Esophagus squamous epithelium (tissue), 5 donors: ENCODE results near the gene PLOD2. TPM values are rescaled to one million over a fixed set of nuclear protein-coding genes. Genes with fewer than 3 reads are reported as not detected.

Experiments used
- DNase-seq: peaks from one replicate; lab custom pipeline; 2025; lab: John Stamatoyannopoulos, UW
- H3K27ac ChIP-seq, 4 donors: fragments of 200-600 bp; sonication (generic); one replicate each; pipeline ENCODE4 v1.5.1; 2016 to 2019; ENCODE audit warnings: mild to moderate bottlenecking in 1 of 4
- H3K27me3 ChIP-seq, 4 donors: fragments of 200-600 bp; sonication (generic); 1 replicate in 3 of 4; 2 replicates in 1 of 4; pipeline versions ENCODE4 v1.5.1 to v1.6.0; 2017 to 2021; ENCODE audit warnings: antibody characterized with exemption in 1 of 4
- H3K36me3 ChIP-seq, 3 donors: fragments of 200-600 bp; sonication (generic); one replicate each; pipeline ENCODE4 v1.5.1; 2016 to 2019
- H3K4me1 ChIP-seq, 3 donors: fragments of 200-600 bp; sonication (generic); one replicate each; pipeline ENCODE4 v1.5.1; 2017 to 2019
- H3K4me3 ChIP-seq, 4 donors: fragments of 200-600 bp; sonication (generic); 1 replicate in 3 of 4; 2 replicates in 1 of 4; pipeline ENCODE4 v1.5.1; 2016 to 2019; ENCODE audit warnings: mild to moderate bottlenecking in 2 of 4, moderate library complexity in 1 of 4
- H3K9me3 ChIP-seq, 3 donors: fragments of 200-600 bp; sonication (generic); one replicate each; pipeline ENCODE4 v1.5.1; 2016 to 2019
- CTCF ChIP-seq, 6 experiments: fragments of 450-650 bp in 4 of 6; fragments of 200-600 bp in 2 of 6; sonication (generic) in 2 of 6; IDR thresholded peaks; one replicate each; pipeline ENCODE4 v1.5.1; 2016 to 2019; ENCODE audit warnings: antibody characterized with exemption in 6 of 6, mild to moderate bottlenecking in 4 of 6, moderate library complexity in 4 of 6
- POLR2A ChIP-seq, 4 donors: fragments of 450-650 bp; IDR thresholded peaks; one replicate each; pipeline ENCODE4 v1.6.1; 2017; ENCODE audit warnings: antibody characterized with exemption in 4 of 4, mild to moderate bottlenecking in 4 of 4, moderate library complexity in 3 of 4
- WGBS, 2 donors: methylation state at CpG; one replicate each; pipeline ENCODE4 v1.1.5; 2018; 5-methylcytosine and 5-hydroxymethylcytosine counted together
- intact Hi-C: fragments of 100-400 bp; cut with DNase I; formaldehyde crosslinking; loops from one replicate; pipeline ENCODE4 v1.15.0; 2022
- total RNA-seq, 4 donors: library from RNA; depleted of rRNA; stranded (reverse); fragments of >200 nt; gene quantifications; one replicate each; pipeline ENCODE4 v1.1.0, GENCODE V29; 2016
- donor health status: DM: yes; HTN: yes; CAD: no.

The PLOD2 gene
- total RNA-seq: 10 to 100 TPM; 13.3 to 29.1 (median 23.2) TPM

- 0 to 1% methylated on average over 2 to 27 of the region's 74 CpGs for WGBS, 2 donors
- Histone ChIP-seq H3K27ac (peak within 1 kb of the TSS; percentile 93 to 98 (median 95)), H3K27me3 (peaks cover 0 to 11% (median 0%) of the 10 kb centered on the region in 4 donors), H3K4me1 (peaks cover 9 to 84% (median 51%) of the 10 kb centered on the region in 3 donors), H3K9me3 (no peaks in the 10 kb centered on the region), H3K4me3 (peak within 1 kb of the TSS; percentile 67 to 93 (median 86)), H3K36me3 (no peaks in the 10 kb centered on the region)
- intact Hi-C loops: no loop called here
- DNase-seq: no peak
- TF ChIP-seq POLR2A (IDR thresholded peaks at IDR 0.05) (peak in 2 of 4 donors; percentile 73 to 87), CTCF (IDR thresholded peaks at IDR 0.05) (no peak)
These were observed at the start of gene PLOD2 for GRCh38 chr3:146160964-146161662. Gene PLOD2 (minus strand): TSS chr3:146161184. CDS start chr3:146160989, 195 bp downstream.

GRCh38 chr3:146209371-146209770 is 48.4 kb upstream of the PLOD2 start:
- TF ChIP-seq POLR2A (IDR thresholded peaks at IDR 0.05) (no peak), CTCF (IDR thresholded peaks at IDR 0.05) (no peak)
- intact Hi-C loops: no loop called here
- peaks cover 0 to 25% (median 0%) of the 10 kb centered on the region in 3 donors for H3K36me3 ChIP-seq

GRCh38 chr3:146203776-146204175 is 42.8 kb upstream of the PLOD2 start:
- intact Hi-C loops: no loop called here
- no peaks in the 10 kb centered on the region for H3K4me1 ChIP-seq
- no peaks in the 10 kb centered on the region for H3K9me3 ChIP-seq
- H3K27ac ChIP-seq: no peak overlapping the region
- H3K4me3 ChIP-seq: no peak overlapping the region
- H3K36me3 ChIP-seq: peaks cover 0 to 25% (median 0%) of the 10 kb centered on the region in 3 donors
- TF ChIP-seq POLR2A (IDR thresholded peaks at IDR 0.05) (no peak), CTCF (IDR thresholded peaks at IDR 0.05) (no peak)
- H3K27me3 ChIP-seq: no peaks in the 10 kb centered on the region
- DNase-seq: no peak

More at GRCh38 chr3:146209371-146209770, 48.4 kb upstream of the PLOD2 start:
- Histone ChIP-seq H3K27ac (no peak overlapping the region), H3K27me3 (no peaks in the 10 kb centered on the region), H3K9me3 (no peaks in the 10 kb centered on the region), H3K4me1 (no peaks in the 10 kb centered on the region), H3K4me3 (no peak overlapping the region)
- DNase-seq: no peak

DNA sequence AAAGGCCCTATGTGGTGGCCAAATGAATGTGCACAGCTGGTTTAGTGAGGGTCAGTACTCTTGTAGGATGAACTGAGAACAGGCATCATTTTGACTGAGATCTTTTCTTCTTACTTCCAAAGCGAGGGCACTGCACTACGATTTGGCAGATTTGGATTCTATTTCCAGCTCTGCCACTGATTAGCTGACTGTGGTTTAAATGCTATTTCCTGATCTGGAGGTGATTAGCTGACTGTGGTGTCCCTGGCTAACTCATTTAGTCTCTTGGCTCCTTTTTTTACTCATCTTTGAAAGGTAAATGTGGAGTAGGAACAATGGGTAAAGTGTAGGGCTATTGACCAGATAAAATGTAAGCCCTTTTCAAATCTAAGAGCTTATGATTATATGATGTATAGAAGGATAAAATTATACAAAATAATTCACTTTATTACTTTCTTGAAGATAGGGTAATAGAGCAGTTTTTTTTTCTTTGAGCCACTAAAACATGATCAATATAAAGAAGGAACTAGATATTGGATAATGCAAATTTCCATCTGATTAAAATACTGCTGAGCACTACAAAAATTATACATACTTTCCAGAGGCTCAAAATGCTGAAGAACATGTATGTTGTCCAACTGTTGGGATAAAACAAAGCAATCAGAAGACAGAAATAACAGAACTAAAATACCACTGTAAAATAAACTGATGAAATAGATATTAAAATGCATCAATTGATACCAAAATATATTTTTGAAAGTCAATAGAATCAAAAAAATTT is 39.7 kb upstream of the PLOD2 start:
- no peaks in the 10 kb centered on the region for H3K27me3 ChIP-seq
- TF ChIP-seq CTCF (IDR thresholded peaks at IDR 0.05): no peak
- TF ChIP-seq POLR2A (IDR thresholded peaks at IDR 0.05): no peak
- H3K27ac ChIP-seq: no peak overlapping the region
- H3K36me3 ChIP-seq: peaks cover 0 to 8% (median 0%) of the 10 kb centered on the region in 3 donors
- intact Hi-C loops: no loop called here
- WGBS, 2 donors: 71 to 92% methylated on average over 2 of the region's 2 CpGs
- no peak for DNase-seq
- no peaks in the 10 kb centered on the region for H3K9me3 ChIP-seq
- H3K4me3 ChIP-seq: no peak overlapping the region
- H3K4me1 ChIP-seq: peaks cover 0 to 3% (median 0%) of the 10 kb centered on the region in 3 donors

DNA sequence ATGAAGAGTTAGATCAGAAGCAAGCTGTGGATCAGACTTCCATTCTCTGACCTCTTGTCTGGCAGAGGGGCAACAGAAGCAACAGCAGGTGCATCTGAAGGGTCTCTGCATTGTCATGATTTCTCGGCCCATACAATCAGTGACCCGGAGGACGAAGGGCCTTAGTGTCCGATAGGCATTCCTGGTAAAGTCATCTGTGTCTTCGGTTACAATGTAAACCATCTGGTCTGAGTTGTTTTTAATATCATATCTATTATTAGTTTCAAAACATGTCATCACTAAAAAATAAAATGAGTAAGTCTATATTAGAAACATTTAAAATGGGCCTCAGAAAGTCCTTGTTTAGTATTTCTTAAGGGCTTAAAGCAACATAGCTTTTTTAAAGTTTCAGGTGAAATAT is 38.8 kb upstream of the PLOD2 start:
- 79 to 88% methylated on average over 5 of the region's 5 CpGs for WGBS, 2 donors
- TF ChIP-seq CTCF (IDR thresholded peaks at IDR 0.05): no peak
- no peak for TF ChIP-seq POLR2A (IDR thresholded peaks at IDR 0.05)
- no peak for DNase-seq
- H3K27ac ChIP-seq: no peak overlapping the region
- no peaks in the 10 kb centered on the region for H3K9me3 ChIP-seq
- intact Hi-C loops: no loop called here
- no peak overlapping the region for H3K4me3 ChIP-seq
- peaks cover 0 to 6% (median 0%) of the 10 kb centered on the region in 3 donors for H3K4me1 ChIP-seq
- no peaks in the 10 kb centered on the region for H3K27me3 ChIP-seq
- peaks cover 0 to 5% (median 0%) of the 10 kb centered on the region in 3 donors for H3K36me3 ChIP-seq
